GM19438 (cell line): ENCODE results near the gene TNFRSF25.
"Not testable (repeated sequence)": the region's sequence is repeated elsewhere in the genome, so short reads cannot be mapped to it uniquely, and the experiment has no call there.

Experiments used
- ATAC-seq: cut with Tn5 transposase; IDR thresholded peaks from one replicate; pipeline ENCODE4 v1.9.1; 2021; ENCODE audit warnings: low read depth; ENCODE audit not compliant: unreplicated experiment

TNFRSF25 gene

GRCh38 chr1:6455752-6456520, 10.0 kb downstream of the TNFRSF25 start:
- not testable (repeated sequence) for ATAC-seq

- ATAC-seq, result no peak
These were observed 10.9 kb downstream of the TNFRSF25 start for GRCh38 chr1:6454856-6455751.

GRCh38 chr1:6453895-6454855, 11.8 kb downstream of the TNFRSF25 start:
- ATAC-seq, result not testable (repeated sequence)

- ATAC-seq, result no peak
These were observed 15.0 kb downstream of the TNFRSF25 start for GRCh38 chr1:6450943-6451373.

- ATAC-seq, result not testable (repeated sequence)
These were observed 15.5 kb downstream of the TNFRSF25 start for GRCh38 chr1:6450486-6450885.

GRCh38 chr1:6450005-6450450, 15.9 kb downstream of the TNFRSF25 start:
- ATAC-seq, result no peak

GRCh38 chr1:6448749-6449631, 17.0 kb downstream of the TNFRSF25 start:
- no peak for ATAC-seq

GRCh38 chr1:6447818-6448748, 17.9 kb downstream of the TNFRSF25 start:
- no peak for ATAC-seq

GRCh38 chr1:6447016-6447817, 18.8 kb downstream of the TNFRSF25 start:
- no peak for ATAC-seq

GRCh38 chr1:6446665-6447015, 19.3 kb downstream of the TNFRSF25 start:
- ATAC-seq, result no peak

- ATAC-seq, result not testable (repeated sequence)
These were observed 20.0 kb downstream of the TNFRSF25 start for GRCh38 chr1:6445929-6446328.

GRCh38 chr1:6445062-6445763, 20.8 kb downstream of the TNFRSF25 start:
- ATAC-seq, result no peak

- no peak for ATAC-seq
These were observed 21.6 kb downstream of the TNFRSF25 start for GRCh38 chr1:6444377-6444776.

- ATAC-seq, result no peak
These were observed 22.4 kb downstream of the TNFRSF25 start for GRCh38 chr1:6443339-6444115.

GRCh38 chr1:6441586-6441985, 24.4 kb downstream of the TNFRSF25 start:
- no peak for ATAC-seq
